Tibial nerve (tissue), 4 donors: ENCODE data around the gene AMER2. TPM values are rescaled to one million over a fixed set of nuclear protein-coding genes. Genes with fewer than 3 reads are reported as not detected.

ENCODE experiments used
- DNase-seq, 2 donors: peaks; one replicate each; pipeline ENCODE4 v3.0.0-alpha.2; 2019; ENCODE audit warnings: low spot score in 2 of 2
- H3K27ac ChIP-seq, 4 donors: fragments of 200-600 bp; sonication (generic) in 3 of 4; one replicate each; pipeline ENCODE4 v1.5.1; 2017 to 2019; ENCODE audit warnings: mild to moderate bottlenecking in 1 of 4
- H3K27me3 ChIP-seq, 2 donors: fragments of 200-600 bp; sonication (generic) in 1 of 2; one replicate each; pipeline versions ENCODE4 v1.5.1 to v1.6.0; 2017 to 2019
- H3K36me3 ChIP-seq, 3 donors: fragments of 200-600 bp; sonication (generic); one replicate each; pipeline ENCODE4 v1.5.1; 2018 to 2019
- H3K4me1 ChIP-seq, 4 donors: fragments of 200-600 bp; sonication (generic) in 3 of 4; one replicate each; pipeline ENCODE4 v1.5.1; 2017 to 2019
- H3K4me3 ChIP-seq, 4 donors: fragments of 200-600 bp; sonication (generic) in 3 of 4; one replicate each; pipeline ENCODE4 v1.5.1; 2017 to 2019; ENCODE audit warnings: mild to moderate bottlenecking in 1 of 4, moderate library complexity in 1 of 4
- H3K9me3 ChIP-seq, 4 donors: fragments of 200-600 bp; sonication (generic) in 3 of 4; one replicate each; pipeline ENCODE4 v1.5.1; 2017 to 2019
- CTCF ChIP-seq, 5 experiments: fragments of 200-600 bp in 3 of 5; fragments of 450-650 bp in 2 of 5; sonication (generic) in 3 of 5; IDR thresholded peaks; one replicate each; pipeline ENCODE4 v1.5.1; 2016 to 2019; ENCODE audit warnings: antibody characterized with exemption in 5 of 5, mild to moderate bottlenecking in 3 of 5, moderate library complexity in 2 of 5
- EP300 ChIP-seq, 2 donors: sonication (generic); formaldehyde crosslinking; IDR thresholded peaks; one replicate each; pipeline ENCODE4 v1.6.1; 2017; ENCODE audit warnings: antibody characterized with exemption in 2 of 2, mild to moderate bottlenecking in 1 of 2
- POLR2A ChIP-seq, 2 donors: fragments of 450-650 bp; IDR thresholded peaks; one replicate each; pipeline ENCODE4 v1.6.1; 2017; ENCODE audit warnings: antibody characterized with exemption in 2 of 2, mild to moderate bottlenecking in 2 of 2, moderate library complexity in 2 of 2
- WGBS, 2 donors: methylation state at CpG; one replicate each; pipeline ENCODE4 v1.1.5; 2018; 5-methylcytosine and 5-hydroxymethylcytosine counted together
- small RNA-seq: library from RNA; depleted of rRNA; stranded (forward); fragments of <200 nt; gene quantifications from one replicate; pipeline ENCODE3, GENCODE V24; 2016
- total RNA-seq, 4 donors: library from RNA; depleted of rRNA; stranded (reverse); fragments of >200 nt; gene quantifications; one replicate each; pipeline ENCODE4 v1.1.0, GENCODE V29; 2016

AMER2 gene
- total RNA-seq, 4 donors from 2014 or later: 0.22 to 1.4 TPM; not detected in 2

- DNase-seq: no peak
- 72 to 82% methylated on average over 3 of the region's 3 CpGs for WGBS, 2 donors
Observed at GRCh38 chr13:25112695-25113255, 59.3 kb downstream of the AMER2 start.

More at GRCh38 chr13:25112695-25113255, 59.3 kb downstream of the AMER2 start:
- no peaks in the 10 kb centered on the region for H3K9me3 ChIP-seq
- H3K27ac ChIP-seq: no peak overlapping the region
- no peak overlapping the region for H3K4me3 ChIP-seq
- TF ChIP-seq EP300 (IDR thresholded peaks at IDR 0.05) (no peak), CTCF (IDR thresholded peaks at IDR 0.05) (no peak), POLR2A (IDR thresholded peaks at IDR 0.05) (no peak)
- no peaks in the 10 kb centered on the region for H3K4me1 ChIP-seq
- H3K36me3 ChIP-seq: no peaks in the 10 kb centered on the region
- H3K27me3 ChIP-seq: peaks cover 0 to 5% of the 10 kb centered on the region in 2 donors

Small RNAs within 50 kb of the gene (small RNA-seq; reads per million reads assigned to genes)
- gene AL359757.1 (not detected), gene AL359757.2 (not detected)

Other genes starting within 250 kb of the AMER2 start
- gene PABPC3, start 76.2 kb downstream of the AMER2 start, total RNA-seq: under 1 TPM in 1 of 4 donors, not detected in 3; 0.42 TPM
- gene MTMR6, start 115.2 kb upstream of the AMER2 start, total RNA-seq: 10 to 100 TPM; 16.5 to 19.0 (median 18.2) TPM
- gene NUP58, start 129.3 kb upstream of the AMER2 start, total RNA-seq: 100 to 1,000 TPM in 1 of 4 donors, 10 to 100 TPM in 3; 59.0 to 135 (median 63.1) TPM
- 1 to 10 TPM in 1 of 4 donors, under 1 TPM in 3; 0.30 to 1.7 (median 0.61) TPM for gene ATP8A2, start 199.7 kb upstream of the AMER2 start, total RNA-seq